Activated naive CD4-positive, alpha-beta T cell treated with anti-CD3 and anti-CD28 coated beads for 36 hours (primary cell): ENCODE results near the gene ATP5MK. TPM values are rescaled to one million over a fixed set of nuclear protein-coding genes. Genes with fewer than 3 reads are reported as not detected.
"Not testable (repeated sequence)": the region's sequence is repeated elsewhere in the genome, so short reads cannot be mapped to it uniquely, and the experiment has no call there.

Experiments
- CTCF ChIA-PET: fragments of 350-600 bp; sonication (Branson Sonifier 250); formaldehyde crosslinking; loops from one replicate; lab custom pipeline; 2021; ENCODE audit warnings: antibody characterized with exemption; lab: Charles Lee
- DNase-seq: peaks from one replicate; pipeline ENCODE4 v3.0.0-alpha.2; 2020
- H3K27ac Mint-ChIP-seq: one replicate; pipeline ENCODE4 v1.8.0; 2021; ENCODE audit warnings: mild to moderate bottlenecking, mixed read lengths
- H3K27me3 Mint-ChIP-seq: one replicate; pipeline ENCODE4 v1.8.0; 2021; ENCODE audit warnings: low read depth, mixed read lengths
- H3K36me3 Mint-ChIP-seq: one replicate; pipeline ENCODE4 v1.8.0; 2021; ENCODE audit warnings: low read depth, mixed read lengths
- H3K4me1 Mint-ChIP-seq: one replicate; pipeline ENCODE4 v1.8.0; 2021; ENCODE audit warnings: low read depth, mixed read lengths
- H3K4me3 Mint-ChIP-seq: one replicate; pipeline ENCODE4 v1.8.0; 2021; ENCODE audit warnings: mild to moderate bottlenecking, moderate library complexity, mixed read lengths
- H3K9me3 Mint-ChIP-seq: one replicate; pipeline ENCODE4 v1.8.0; 2021; ENCODE audit warnings: mixed read lengths
- intact Hi-C: fragments of 100-400 bp; cut with micrococcal nuclease; formaldehyde crosslinking; loops from one replicate; pipeline ENCODE4 v1.15.1; 2023
- total RNA-seq, 2 experiments: library from RNA; stranded (reverse); gene quantifications; one replicate each; pipeline ENCODE4 v1.2.3, GENCODE V29; 2021

The ATP5MK gene
- total RNA-seq, 2 experiments from 2014 or later = 422 to 423 TPM

DNA sequence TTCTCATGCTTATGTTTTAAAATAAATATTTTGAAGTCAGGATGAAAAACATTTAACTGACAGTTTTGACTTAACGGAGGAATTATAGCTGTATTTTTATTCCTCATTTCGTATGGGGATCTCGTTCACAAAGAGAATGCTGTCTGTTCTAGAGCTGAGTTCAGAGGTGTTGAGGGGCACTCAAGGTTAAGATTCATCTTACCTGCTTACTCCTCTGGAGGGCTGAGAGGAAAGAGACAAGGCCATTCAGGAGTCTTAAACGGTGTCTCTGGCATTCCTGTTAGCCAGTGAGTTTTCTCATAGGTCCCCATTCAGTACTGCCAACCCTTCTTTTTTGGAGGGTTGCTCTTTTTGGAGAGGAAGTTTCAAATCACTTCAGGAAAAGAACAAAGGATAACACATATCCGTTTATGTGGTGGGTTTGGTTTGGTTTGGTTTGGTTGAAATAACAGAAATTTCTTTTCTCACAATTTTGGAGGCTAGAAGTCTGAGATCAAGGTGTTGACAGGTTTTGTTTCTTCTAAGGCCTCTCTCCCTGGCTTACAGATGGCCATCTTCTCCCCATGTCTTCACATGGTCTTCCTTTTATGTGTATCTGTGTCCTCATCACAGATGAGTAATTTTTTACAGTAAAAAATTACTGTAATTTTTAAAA, 32.8 kb upstream of the ATP5MK start:
- intact Hi-C loops = no loop called here
- Mint-ChIP-seq H3K4me3 (no peak overlapping the region), H3K27ac (peak overlapping the region; percentile 76), H3K4me1 (peaks cover 36% of the 10 kb centered on the region), H3K27me3 (no peaks in the 10 kb centered on the region), H3K9me3 (no peaks in the 10 kb centered on the region), H3K36me3 (peaks cover 62% of the 10 kb centered on the region)
- CTCF ChIA-PET = interaction anchor here (0.9 kb wide), 1 partner anchor 57 kb away, joined by 3 read pairs; no protein-coding TSS in a partner anchor
- no peak for DNase-seq

- CTCF ChIA-PET = interaction anchor here (1.3 kb wide), 1 partner anchor 58 kb away, joined by 4 read pairs; no protein-coding TSS in a partner anchor
- no peak for DNase-seq
- Mint-ChIP-seq H3K27ac (no peak overlapping the region), H3K36me3 (peaks cover 64% of the 10 kb centered on the region), H3K27me3 (no peaks in the 10 kb centered on the region), H3K9me3 (no peaks in the 10 kb centered on the region), H3K4me1 (peaks cover 36% of the 10 kb centered on the region), H3K4me3 (no peak overlapping the region)
- intact Hi-C loops = no loop called here
Observed at GRCh38 chr10:103427866-103428265, 31.6 kb upstream of the ATP5MK start.

DNA sequence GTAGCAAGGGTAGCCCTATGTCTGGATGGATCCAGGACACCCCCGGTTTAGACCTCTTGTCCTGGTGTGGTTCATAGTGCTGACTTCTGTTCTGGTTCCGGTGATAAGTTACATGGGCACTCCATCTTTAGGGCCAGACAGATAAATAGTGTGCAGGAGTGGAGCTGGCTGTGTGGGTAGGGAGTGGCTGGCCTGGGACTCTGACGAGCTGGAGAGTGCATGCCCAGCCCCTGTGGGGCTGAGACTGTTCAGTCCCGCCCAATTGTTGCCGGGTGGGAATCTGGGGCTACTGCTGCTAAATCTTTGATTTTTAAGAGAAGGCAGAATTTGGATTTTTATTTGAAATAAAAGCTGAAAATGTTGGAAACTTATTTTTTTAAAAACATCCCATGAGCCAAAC, 27.5 kb upstream of the ATP5MK start:
- Mint-ChIP-seq H3K4me3 (no peak overlapping the region), H3K4me1 (peaks cover 22% of the 10 kb centered on the region), H3K27me3 (no peaks in the 10 kb centered on the region), H3K27ac (no peak overlapping the region), H3K36me3 (peaks cover 60% of the 10 kb centered on the region), H3K9me3 (no peaks in the 10 kb centered on the region)
- CTCF ChIA-PET = no interaction called here
- DNase-seq = no peak
- intact Hi-C loops = no loop called here

- Mint-ChIP-seq H3K27ac (no peak overlapping the region), H3K9me3 (no peaks in the 10 kb centered on the region), H3K4me1 (no peaks in the 10 kb centered on the region), H3K4me3 (no peak overlapping the region), H3K27me3 (no peaks in the 10 kb centered on the region), H3K36me3 (peaks cover 67% of the 10 kb centered on the region)
- CTCF ChIA-PET = interaction anchor here (0.9 to 1.8 kb wide), 2 partner anchors 64 to 174 kb away, joined by 4 to 5 read pairs; no protein-coding TSS in a partner anchor
- DNase-seq = no peak
- intact Hi-C loops = no loop called here
Observed at GRCh38 chr10:103419101-103419500, 22.8 kb upstream of the ATP5MK start.

GRCh38 chr10:103417601-103418000, 21.3 kb upstream of the ATP5MK start:
- CTCF ChIA-PET = interaction anchor here (1.5 to 2.5 kb wide), 3 partner anchors 64 to 175 kb away, joined by 5 to 15 read pairs (median 5); no protein-coding TSS in a partner anchor
- intact Hi-C loops = loop anchor here (1.0 to 2.0 kb wide), 4 partner anchors 65 to 269 kb away; no protein-coding TSS in a partner anchor
- no peaks in the 10 kb centered on the region for H3K9me3 Mint-ChIP-seq

GRCh38 chr10:103417148-103417469, 20.8 kb upstream of the ATP5MK start:
- intact Hi-C loops = loop anchor here (1.0 to 2.0 kb wide), 4 partner anchors 65 to 269 kb away; no protein-coding TSS in a partner anchor
- H3K4me3 Mint-ChIP-seq, H3K9me3 Mint-ChIP-seq, H3K4me1 Mint-ChIP-seq, H3K27ac Mint-ChIP-seq, DNase-seq, H3K27me3 Mint-ChIP-seq: not testable (repeated sequence)
- CTCF ChIA-PET = interaction anchor here (0.8 to 2.5 kb wide), 7 partner anchors 10 to 176 kb away, joined by 3 to 15 read pairs (median 5); no protein-coding TSS in a partner anchor
- peaks cover 58% of the 10 kb centered on the region for H3K36me3 Mint-ChIP-seq

More at GRCh38 chr10:103417601-103418000, 21.3 kb upstream of the ATP5MK start:
- H3K4me1 Mint-ChIP-seq = no peaks in the 10 kb centered on the region
- no peak overlapping the region for H3K27ac Mint-ChIP-seq
- no peak overlapping the region for H3K4me3 Mint-ChIP-seq
- H3K36me3 Mint-ChIP-seq = peaks cover 62% of the 10 kb centered on the region
- no peak for DNase-seq
- H3K27me3 Mint-ChIP-seq = no peaks in the 10 kb centered on the region

GRCh38 chr10:103416436-103417147, 20.3 kb upstream of the ATP5MK start:
- intact Hi-C loops = loop anchor here (1.0 to 2.0 kb wide), 5 partner anchors 66 to 270 kb away; no protein-coding TSS in a partner anchor
- Mint-ChIP-seq H3K4me1 (no peaks in the 10 kb centered on the region), H3K36me3 (peaks cover 59% of the 10 kb centered on the region), H3K27ac (no peak overlapping the region), H3K9me3 (no peaks in the 10 kb centered on the region), H3K27me3 (no peaks in the 10 kb centered on the region), H3K4me3 (no peak overlapping the region)
- peak; percentile 75 for DNase-seq
- CTCF ChIA-PET = interaction anchor here (0.6 to 2.5 kb wide), 12 partner anchors 10 to 443 kb away, joined by 3 to 15 read pairs (median 4); no protein-coding TSS in a partner anchor

GRCh38 chr10:103415581-103415980, 19.3 kb upstream of the ATP5MK start:
- CTCF ChIA-PET = interaction anchor here (0.7 to 2.5 kb wide), 8 partner anchors 10 to 83 kb away, joined by 3 to 15 read pairs (median 4); no protein-coding TSS in a partner anchor
- Mint-ChIP-seq H3K27ac (no peak overlapping the region), H3K36me3 (peaks cover 55% of the 10 kb centered on the region), H3K27me3 (no peaks in the 10 kb centered on the region), H3K9me3 (no peaks in the 10 kb centered on the region), H3K4me3 (no peak overlapping the region), H3K4me1 (no peaks in the 10 kb centered on the region)
- no peak for DNase-seq
- intact Hi-C loops = no loop called here

GRCh38 chr10:103413564-103413963, 17.3 kb upstream of the ATP5MK start:
- Mint-ChIP-seq H3K36me3 (peaks cover 52% of the 10 kb centered on the region), H3K27me3 (no peaks in the 10 kb centered on the region), H3K9me3 (no peaks in the 10 kb centered on the region), H3K4me3 (no peak overlapping the region), H3K27ac (no peak overlapping the region), H3K4me1 (no peaks in the 10 kb centered on the region)
- intact Hi-C loops = no loop called here
- no peak for DNase-seq
- CTCF ChIA-PET = no interaction called here

DNA sequence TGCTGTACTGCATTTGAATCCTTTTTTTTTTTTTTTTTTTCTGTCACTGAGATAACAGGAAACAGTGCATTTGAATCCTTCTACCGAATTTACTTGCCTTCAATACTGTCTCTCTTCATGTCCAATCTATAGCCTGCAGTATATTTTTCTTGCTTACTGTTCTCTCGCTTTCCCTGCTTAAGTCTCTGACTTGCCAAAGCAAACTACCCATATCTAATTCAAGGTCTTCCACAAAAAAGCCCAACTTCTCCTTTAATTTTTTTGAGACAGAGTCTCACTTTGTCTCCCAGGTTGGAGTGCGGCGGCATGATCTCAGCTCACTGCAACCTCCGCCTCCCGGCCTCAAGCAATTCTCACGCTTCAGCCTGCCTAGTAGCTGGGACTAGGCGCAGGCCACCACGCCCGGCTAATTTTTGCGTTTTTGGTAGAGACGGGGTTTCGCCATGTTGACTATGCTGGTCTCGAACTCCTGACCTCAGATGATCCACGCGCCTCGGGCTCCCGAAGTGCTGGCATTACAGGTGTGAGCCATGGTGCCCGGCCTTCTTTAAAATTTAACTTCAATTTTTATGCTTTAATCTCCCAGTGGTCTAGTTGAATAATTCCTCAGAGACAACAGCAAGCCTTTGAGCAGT, 1.0 kb upstream of the ATP5MK start:
- no peaks in the 10 kb centered on the region for H3K27me3 Mint-ChIP-seq
- CTCF ChIA-PET = interaction anchor here (1.0 to 1.3 kb wide), 2 partner anchors 8 to 480 kb away, joined by 3 read pairs; partner anchors contain the start of gene CNNM2
- intact Hi-C loops = loop anchor here (2.0 kb wide), 2 partner anchors 47 to 53 kb away; partner anchors contain the start of gene PCGF6
- no peak for DNase-seq
- H3K36me3 Mint-ChIP-seq = peaks cover 29% of the 10 kb centered on the region
- H3K27ac Mint-ChIP-seq = peak overlapping the region; percentile 85
- H3K9me3 Mint-ChIP-seq = no peaks in the 10 kb centered on the region
- H3K4me3 Mint-ChIP-seq = peak overlapping the region; percentile 97
- peaks cover 69% of the 10 kb centered on the region for H3K4me1 Mint-ChIP-seq

- Mint-ChIP-seq H3K4me1 (peaks cover 69% of the 10 kb centered on the region), H3K36me3 (peaks cover 31% of the 10 kb centered on the region), H3K4me3 (peak overlapping the region; percentile 97), H3K27me3 (no peaks in the 10 kb centered on the region), H3K27ac (peak overlapping the region; percentile 85), H3K9me3 (no peaks in the 10 kb centered on the region)
- DNase-seq = no peak
- intact Hi-C loops = loop anchor here (1.0 to 2.0 kb wide), 7 partner anchors 23 to 542 kb away; partner anchors contain the start of genes BORCS7, CNNM2 and PCGF6
- CTCF ChIA-PET = no interaction called here
Observed at GRCh38 chr10:103396789-103397087, 463 bp upstream of the ATP5MK start.

DNA sequence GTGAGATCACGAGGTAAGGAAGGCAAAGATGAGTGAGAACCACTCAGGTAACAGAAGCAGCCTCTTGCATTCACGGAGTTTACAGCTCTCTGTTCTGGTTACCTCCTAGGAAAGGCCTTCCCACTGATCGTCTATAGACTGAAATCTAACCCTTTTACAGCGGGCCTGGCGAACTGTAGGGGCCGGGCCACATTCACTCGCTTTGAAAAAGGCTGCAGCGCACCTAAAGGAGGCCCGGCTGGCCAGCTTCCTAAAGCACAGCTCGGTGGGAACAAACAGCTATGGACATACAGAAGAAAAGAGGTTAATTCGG, 565 bp downstream of the ATP5MK start:
- intact Hi-C loops = loop anchor here (1.0 to 2.0 kb wide), 7 partner anchors 22 to 541 kb away; partner anchors contain the start of genes BORCS7, CNNM2 and PCGF6
- H3K4me3 Mint-ChIP-seq = peak overlapping the region; percentile 97
- H3K27me3 Mint-ChIP-seq = no peaks in the 10 kb centered on the region
- peaks cover 34% of the 10 kb centered on the region for H3K36me3 Mint-ChIP-seq
- DNase-seq = peak; percentile 8
- no peaks in the 10 kb centered on the region for H3K9me3 Mint-ChIP-seq
- peak overlapping the region; percentile 85 for H3K27ac Mint-ChIP-seq
- H3K4me1 Mint-ChIP-seq = peaks cover 67% of the 10 kb centered on the region
- CTCF ChIA-PET = interaction anchor here (0.7 to 1.5 kb wide), 3 partner anchors 10 to 479 kb away, joined by 3 read pairs; partner anchors contain the start of gene NEURL1
